K562 (cell line): Measurements from ENCODE around the gene CD34. TPM values are rescaled to one million over a fixed set of nuclear protein-coding genes. Genes with fewer than 3 reads are reported as not detected.
A peak's percentile ranks its signal among the peaks of the same experiment; 100 is the strongest.

Experiments
- ATF3 ChIP-seq, 2 experiments: fragments of 450-650 bp in 1 of 2; sonication (generic) in 1 of 2; formaldehyde crosslinking in 1 of 2; IDR thresholded peaks in 1 of 2; conservative IDR thresholded peaks in 1 of 2; 2 replicates each; pipeline versions ENCODE4 v1.6.1 to v1.8.1; 2016 to 2023; ENCODE audit warnings: mild to moderate bottlenecking in 2 of 2, moderate library complexity in 2 of 2, inconsistent platforms in 1 of 2, missing genetic modification reagents in 1 of 2
- CTBP1 ChIP-seq: fragments of 450-650 bp; IDR thresholded peaks from 2 replicates; pipeline ENCODE4 v1.6.1; 2016; ENCODE audit warnings: borderline replicate concordance
- DNMT1 ChIP-seq: fragments of 450-650 bp; IDR thresholded peaks from 2 replicates; pipeline ENCODE4 v1.6.1; 2016; ENCODE audit warnings: antibody characterized with exemption, mild to moderate bottlenecking
- HMGXB4 ChIP-seq: sonication (generic); formaldehyde crosslinking; IDR thresholded peaks from 2 replicates; pipeline ENCODE4 v1.8.1; 2023; ENCODE audit warnings: mild to moderate bottlenecking, missing genetic modification reagents
- LCOR ChIP-seq: sonication (generic); formaldehyde crosslinking; IDR thresholded peaks from 2 replicates; pipeline ENCODE4 v1.8.0; 2022; ENCODE audit warnings: mild to moderate bottlenecking, missing genetic modification reagents
- MAZ ChIP-seq, 2 experiments: fragments of 450-650 bp in 1 of 2; sonication (generic) in 1 of 2; formaldehyde crosslinking; IDR thresholded peaks in 1 of 2; conservative IDR thresholded peaks in 1 of 2; 2 replicates each; pipeline versions ENCODE4 v1.4.0 to v1.5.0; 2020; ENCODE audit warnings: mild to moderate bottlenecking in 1 of 2, missing genetic modification reagents in 1 of 2
- MEF2A ChIP-seq: IDR thresholded peaks from 2 replicates; pipeline ENCODE4 v1.6.1; 2011; ENCODE audit warnings: low read depth, mild to moderate bottlenecking, low read length, moderate library complexity; ENCODE audit not compliant: control insufficient read depth
- MTA2 ChIP-seq: fragments of 450-650 bp; IDR thresholded peaks from 2 replicates; pipeline ENCODE4 v1.6.1; 2016; ENCODE audit warnings: low read depth
- REST ChIP-seq, 2 experiments: fragments of 450-650 bp; formaldehyde crosslinking in 1 of 2; IDR thresholded peaks; 2 replicates each; pipeline versions ENCODE4 v1.4.0 to v1.6.1; 2014 to 2020; ENCODE audit warnings: mild to moderate bottlenecking in 2 of 2, borderline replicate concordance in 1 of 2, low read depth in 1 of 2
- SMAD1 ChIP-seq: fragments of 150-350 bp; IDR thresholded peaks from 2 replicates; pipeline ENCODE4 v1.6.1; 2014; ENCODE audit warnings: low read length, low read depth; ENCODE audit not compliant: partially characterized antibody
- SP1 ChIP-seq: sonication (generic); formaldehyde crosslinking; IDR thresholded peaks from 2 replicates; pipeline ENCODE4 v1.8.1; 2022; ENCODE audit warnings: mild to moderate bottlenecking, missing genetic modification reagents
- ZBED1 ChIP-seq: IDR thresholded peaks from 2 replicates; pipeline ENCODE4 v1.6.1; 2014
- ZFP36 ChIP-seq: fragments of 150-350 bp; IDR thresholded peaks from 2 replicates; pipeline ENCODE4 v1.6.1; 2018; ENCODE audit warnings: low read length, low read depth; ENCODE audit not compliant: partially characterized antibody
- ZFP91 ChIP-seq: sonication (generic); formaldehyde crosslinking; IDR thresholded peaks from 2 replicates; pipeline ENCODE4 v1.8.0; 2022; ENCODE audit warnings: mild to moderate bottlenecking, missing genetic modification reagents
- ZNF707 ChIP-seq: fragments of 250-450 bp; sonication (Bioruptor Pico); conservative IDR thresholded peaks from 2 replicates; pipeline ENCODE4 v1.8.0; 2022; ENCODE audit warnings: inconsistent platforms, mild to moderate bottlenecking, moderate library complexity
- polyA plus RNA-seq, 8 experiments: library from polyadenylated mRNA; depleted of rRNA in 4 of 8; stranded (reverse) in 5 of 8; unstranded in 3 of 8; fragments of >200 nt; fragmentation: Nextera tagmentation in 2 of 8; fragmentation: Illumina TruSeq in 1 of 8; extraction: Ambion mirVana in 2 of 8; extraction: Trizol in 1 of 8; gene quantifications; 2 replicates each; pipeline versions ENCODE4 v1.2.1 to v1.2.3, GENCODE V29; 2011 to 2014; ENCODE audit warnings: inconsistent platforms in 1 of 8, missing spikeins in 1 of 8
- total RNA-seq, 7 experiments: library from RNA; depleted of rRNA in 6 of 7; stranded (reverse); fragments of >200 nt in 6 of 7; fragmentation: Illumina TruSeq in 2 of 7; extraction: Trizol in 2 of 7; gene quantifications; 2 replicates each; pipeline versions ENCODE4 v1.2.1 to v1.2.3, GENCODE V29; 2011 to 2021; ENCODE audit warnings: low replicate concordance in 1 of 7

Gene CD34
- total and polyA plus RNA-seq, 9 of the 15 experiments (the other 6 are each of a cell fraction or from before 2014, with no cell fraction given) = not detected

- peak; percentile 69; the same call in 1 of the 2 replicates for TF ChIP-seq REST (IDR thresholded peaks at IDR 0.05; ENCODE audit: borderline replicate concordance)
- TF ChIP-seq REST (CRISPR knock-in tag; IDR thresholded peaks at IDR 0.05; ENCODE audit: low read depth) = no peak
- TF ChIP-seq ZNF707 (CRISPR knock-in tag) = no peak
- no peak for TF ChIP-seq ATF3 (IDR thresholded peaks at IDR 0.05)
- TF ChIP-seq ATF3 (CRISPR knock-in tag; conservative IDR thresholded peaks at IDR 0.05) = 0 out of 2 replicates have a peak, but pooled peaks have one; percentile 28
- TF ChIP-seq CTBP1 = peak; percentile 26; the same call in 1 of the 2 replicates
- TF ChIP-seq HMGXB4 = no peak
- TF ChIP-seq ZFP91 (CRISPR knock-in tag) = no peak
- TF ChIP-seq SMAD1 = no peak
- TF ChIP-seq LCOR (CRISPR knock-in tag) = no peak
- no peak for TF ChIP-seq MEF2A
- no peak for TF ChIP-seq SP1
- no peak for TF ChIP-seq DNMT1
- TF ChIP-seq ZFP36 = no peak
- no peak for TF ChIP-seq ZBED1
- TF ChIP-seq MAZ (CRISPR knock-in tag; conservative IDR thresholded peaks at IDR 0.05 in 1 of 2, IDR thresholded peaks at IDR 0.05 in 1 of 2) = no peak
- TF ChIP-seq MTA2 = no peak
These were observed 2.7 kb downstream of the CD34 start (continued) for GRCh38 chr1:207908107-207908734.
